ENCODE measurements around the gene IQUB.

Gene IQUB

GRCh38 chr7:123570390-123571182 is 36.2 kb upstream of the IQUB start:
- DNase-seq: no peak
- no peak overlapping the region for H3K27ac ChIP-seq (ENCODE audit: low read length)
- no peaks in the 10 kb centered on the region for H3K79me2 ChIP-seq (ENCODE audit: insufficient read depth, low read length)

GRCh38 chr7:123569352-123570010 is 35.1 kb upstream of the IQUB start:
- Histone ChIP-seq H3K27ac (ENCODE audit: low read length) (no peak overlapping the region), H3K27me3 (ENCODE audit: insufficient read depth, low read length, poor library complexity) (no peaks in the 10 kb centered on the region), H3K79me2 (ENCODE audit: insufficient read depth, low read length) (no peaks in the 10 kb centered on the region), H3K9me3 (ENCODE audit: insufficient read depth, low read length, severe bottlenecking) (no peaks in the 10 kb centered on the region), H3K4me3 (ENCODE audit: low read depth in 1 of 2, low read length in 2 of 2) (no peak overlapping the region), H2AFZ (ENCODE audit: low read depth, low read length) (no peak overlapping the region), H4K20me1 (ENCODE audit: insufficient read depth, low read length) (no peaks in the 10 kb centered on the region), H3K36me3 (ENCODE audit: insufficient read depth, low read length) (no peaks in the 10 kb centered on the region), H3K9ac (ENCODE audit: low read depth, low read length) (no peak overlapping the region), H3K4me1 (ENCODE audit: insufficient read depth, low read length) (no peaks in the 10 kb centered on the region), H3K4me2 (ENCODE audit: insufficient read depth, low read length) (no peak overlapping the region)
- TF ChIP-seq EZH2 (IDR thresholded peaks at IDR 0.05; ENCODE audit: borderline replicate concordance, low read depth, low read length, severe bottlenecking) (no peak), CTCF (IDR thresholded peaks at IDR 0.05; ENCODE audit: borderline replicate concordance, extremely low read depth, low read length, poor library complexity, severe bottlenecking) (no peak)
- ATAC-seq (ENCODE audit: insufficient read depth, low read depth) (peak; percentile 44; the same call in 1 of the 3 replicates), DNase-seq (no peak)

More at GRCh38 chr7:123570390-123571182, 36.2 kb upstream of the IQUB start:
- no peaks in the 10 kb centered on the region for H3K9me3 ChIP-seq (ENCODE audit: insufficient read depth, low read length, severe bottlenecking)
- ATAC-seq (ENCODE audit: insufficient read depth, low read depth): no peak
- TF ChIP-seq EZH2 (IDR thresholded peaks at IDR 0.05; ENCODE audit: borderline replicate concordance, low read depth, low read length, severe bottlenecking): no peak
- no peak for TF ChIP-seq CTCF (IDR thresholded peaks at IDR 0.05; ENCODE audit: borderline replicate concordance, extremely low read depth, low read length, poor library complexity, severe bottlenecking)
- no peak overlapping the region for H3K9ac ChIP-seq (ENCODE audit: low read depth, low read length)
- no peak overlapping the region for H2AFZ ChIP-seq (ENCODE audit: low read depth, low read length)
- no peak overlapping the region for H3K4me2 ChIP-seq (ENCODE audit: insufficient read depth, low read length)
- no peaks in the 10 kb centered on the region for H4K20me1 ChIP-seq (ENCODE audit: insufficient read depth, low read length)
- H3K27me3 ChIP-seq (ENCODE audit: insufficient read depth, low read length, poor library complexity): no peaks in the 10 kb centered on the region
- no peaks in the 10 kb centered on the region for H3K4me1 ChIP-seq (ENCODE audit: insufficient read depth, low read length)
- H3K4me3 ChIP-seq (ENCODE audit: low read depth in 1 of 2, low read length in 2 of 2): no peak overlapping the region
- no peaks in the 10 kb centered on the region for H3K36me3 ChIP-seq (ENCODE audit: insufficient read depth, low read length)

- no peak overlapping the region for H2AFZ ChIP-seq (ENCODE audit: low read depth, low read length)
- ATAC-seq (ENCODE audit: insufficient read depth, low read depth): peak; percentile 69
- no peaks in the 10 kb centered on the region for H3K36me3 ChIP-seq (ENCODE audit: insufficient read depth, low read length)
- TF ChIP-seq EZH2 (IDR thresholded peaks at IDR 0.05; ENCODE audit: borderline replicate concordance, low read depth, low read length, severe bottlenecking) (no peak), CTCF (IDR thresholded peaks at IDR 0.05; ENCODE audit: borderline replicate concordance, extremely low read depth, low read length, poor library complexity, severe bottlenecking) (no peak)
- no peak overlapping the region for H3K4me3 ChIP-seq (ENCODE audit: low read depth in 1 of 2, low read length in 2 of 2)
- H3K27me3 ChIP-seq (ENCODE audit: insufficient read depth, low read length, poor library complexity): no peaks in the 10 kb centered on the region
- H3K4me2 ChIP-seq (ENCODE audit: insufficient read depth, low read length): no peak overlapping the region
- peak; percentile 40 for DNase-seq
- peaks cover 39% of the 10 kb centered on the region for H3K4me1 ChIP-seq (ENCODE audit: insufficient read depth, low read length)
- no peaks in the 10 kb centered on the region for H4K20me1 ChIP-seq (ENCODE audit: insufficient read depth, low read length)
- peak overlapping the region; percentile 66; the same call in 1 of the 2 replicates for H3K27ac ChIP-seq (ENCODE audit: low read length)
- H3K79me2 ChIP-seq (ENCODE audit: insufficient read depth, low read length): peaks cover 5% of the 10 kb centered on the region
- H3K9ac ChIP-seq (ENCODE audit: low read depth, low read length): 0 out of 2 replicates have a peak overlapping the region, but pooled peaks have one; percentile 15
- no peaks in the 10 kb centered on the region for H3K9me3 ChIP-seq (ENCODE audit: insufficient read depth, low read length, severe bottlenecking)
Observed at GRCh38 chr7:123562121-123562520, 27.7 kb upstream of the IQUB start.
